Adrenal gland (tissue), 5 donors: ENCODE results near the gene KRT80.

Experiments
- CTCF ChIP-seq, 6 experiments: fragments of 450-650 bp in 4 of 6; fragments of 200-600 bp in 2 of 6; sonication (generic) in 1 of 6; IDR thresholded peaks; 1 replicate in 5 of 6; 2 replicates in 1 of 6; pipeline versions ENCODE4 v1.5.1 to v1.8.0; 2016 to 2021; ENCODE audit warnings: antibody characterized with exemption in 6 of 6, mild to moderate bottlenecking in 2 of 6, moderate library complexity in 1 of 6
- POLR2A ChIP-seq, 2 donors: fragments of 450-650 bp; IDR thresholded peaks; one replicate each; pipeline ENCODE4 v1.6.1; 2017; ENCODE audit warnings: antibody characterized with exemption in 2 of 2, mild to moderate bottlenecking in 2 of 2, moderate library complexity in 1 of 2
- donor health status: DM: no; HTN: no; CAD: no.

GRCh38 chr12:52155048-52155868 is 36.6 kb downstream of the KRT80 start:
- no peak for TF ChIP-seq CTCF (IDR thresholded peaks at IDR 0.05)
- TF ChIP-seq POLR2A (IDR thresholded peaks at IDR 0.05): no peak
